ENCODE data around the gene UBASH3B. TPM values are rescaled to one million over a fixed set of nuclear protein-coding genes. Genes with fewer than 3 reads are reported as not detected.

UBASH3B gene
- total RNA-seq, 1 experiment from 2014 or later = 8.0 TPM

- no peak overlapping the region for H3K56ac ChIP-seq (ENCODE audit: insufficient read length, low read depth, low read length)
- no peak overlapping the region for H4K5ac ChIP-seq (ENCODE audit: insufficient read length, low read depth, low read length)
- H3K9ac ChIP-seq (ENCODE audit: extremely low read depth, insufficient read length, low read length) = no peak overlapping the region
- H3K4me2 ChIP-seq (ENCODE audit: insufficient read depth, insufficient read length, low read length) = no peak overlapping the region
- WGBS (ENCODE audit: extremely low coverage, insufficient read length, low lambda C conversion rate) = no CpG with 5 or more reads among the region's 3 CpGs
- H2BK120ac ChIP-seq (ENCODE audit: low read depth, low read length, poor library complexity, severe bottlenecking) = no peak overlapping the region
- H3T11ph ChIP-seq (ENCODE audit: low read length) = no peak overlapping the region
- no peak overlapping the region for H2AFZ ChIP-seq (ENCODE audit: low read length)
- no peak for DNase-seq
- H3K4ac ChIP-seq (ENCODE audit: low read depth, low read length) = no peak overlapping the region
- H2BK12ac ChIP-seq (ENCODE audit: insufficient read length, low read depth, low read length) = no peak overlapping the region
- H3K79me2 ChIP-seq (ENCODE audit: insufficient read depth, low read length) = no peaks in the 10 kb centered on the region
- no peak overlapping the region for H4K91ac ChIP-seq (ENCODE audit: insufficient read length, low read depth, low read length)
- no peaks in the 10 kb centered on the region for H3K23me2 ChIP-seq (ENCODE audit: insufficient read length, low read depth, low read length, poor library complexity, severe bottlenecking)
- no peak overlapping the region for H2BK5ac ChIP-seq (ENCODE audit: insufficient read length, low read length)
- Mint-ChIP-seq H3K27me3 (ENCODE audit: low read depth) (no peaks in the 10 kb centered on the region), H3K4me3 (no peak overlapping the region), H3K4me1 (peaks cover 3 to 4% of the 10 kb centered on the region in 2 experiments; a peak in 2 of 4 replicates), H3K36me3 (ENCODE audit: insufficient read depth in 1 of 3, low read depth in 3 of 3) (no peaks in the 10 kb centered on the region; a peak in 1 of 7 replicates), H3K9me3 (no peaks in the 10 kb centered on the region), H3K27ac (no peak overlapping the region; a peak in 1 of 7 replicates)
- H3K4me1 ChIP-seq (ENCODE audit: insufficient read depth, low read length) = no peaks in the 10 kb centered on the region
- no peak overlapping the region for H2AK5ac ChIP-seq (ENCODE audit: insufficient read length, low read length)
- H3K9me3 ChIP-seq (ENCODE audit: control insufficient read depth, low read depth, low read length) = no peaks in the 10 kb centered on the region
- H2BK15ac ChIP-seq (ENCODE audit: low read depth, low read length) = no peak overlapping the region
- no peaks in the 10 kb centered on the region for H3K27me3 ChIP-seq (ENCODE audit: insufficient read depth, low read length)
- no peak overlapping the region for H3K18ac ChIP-seq (ENCODE audit: insufficient read length, low read depth, low read length)
- no peak overlapping the region for H4K8ac ChIP-seq (replicated peaks; ENCODE audit: insufficient read length, low read depth, low read length)
- H3K79me1 ChIP-seq (ENCODE audit: insufficient read depth, low read depth, low read length, poor library complexity, severe bottlenecking) = no peaks in the 10 kb centered on the region
- no peaks in the 10 kb centered on the region for H4K20me1 ChIP-seq (ENCODE audit: control insufficient read depth, insufficient read depth, insufficient read length)
- H3K14ac ChIP-seq (ENCODE audit: insufficient read depth, low read length) = no peak overlapping the region
- H3K23ac ChIP-seq (ENCODE audit: insufficient read length, low read depth, low read length) = no peak overlapping the region
- TF ChIP-seq CTCF (conservative IDR thresholded peaks at IDR 0.05) = no peak
- no peak overlapping the region for H3K27ac ChIP-seq (ENCODE audit: insufficient read length, low read depth, low read length)
- H2BK20ac ChIP-seq (ENCODE audit: low read depth, low read length, poor library complexity, severe bottlenecking) = no peak overlapping the region
Observed at GRCh38 chr11:122789907-122790306, 134.4 kb downstream of the UBASH3B start.
